OCI-LY7 (cell line): ENCODE data around the gene SCFD2. TPM values are rescaled to one million over a fixed set of nuclear protein-coding genes. Genes with fewer than 3 reads are reported as not detected.

Experiments used
- BruUV-seq: library from RNA; stranded (reverse); fragments of 400-500 nt; replicated peaks from 2 replicates; lab custom pipeline; 2021; lab: Mats Ljungman, UMichigan
- CTCF ChIA-PET: fragments of 300-600 bp; sonication (Branson Sonifier 250); formaldehyde crosslinking; loops from one replicate; lab custom pipeline; 2022; ENCODE audit warnings: antibody characterized with exemption; ENCODE audit not compliant: unreplicated experiment; lab: Charles Lee
- POLR2A ChIA-PET: fragments of 300-600 bp; sonication (Branson Sonifier 250); formaldehyde crosslinking; loops from one replicate; lab custom pipeline; 2022; ENCODE audit warnings: antibody characterized with exemption; lab: Charles Lee
- DNase-seq: peaks from one replicate; pipeline ENCODE4 v3.0.0-alpha.2; 2015; ENCODE audit warnings: low spot score
- H2AFZ ChIP-seq: fragments of 200-600 bp; sonication (generic), shearing (Covaris generic); 2 replicates; pipeline ENCODE4 v1.6.1; 2014; ENCODE audit warnings: mild to moderate bottlenecking, antibody characterized with exemption, low read length, moderate library complexity
- H3K27ac ChIP-seq: fragments of 200-600 bp; sonication (generic); 2 replicates; pipeline ENCODE4 v1.5.1; 2014; ENCODE audit warnings: mixed run types, low read depth, mild to moderate bottlenecking, moderate library complexity, low read length, inconsistent platforms; ENCODE audit not compliant: poor library complexity, severe bottlenecking
- H3K36me3 ChIP-seq: fragments of 200-600 bp; sonication (generic); 2 replicates; pipeline ENCODE4 v1.6.1; 2014; ENCODE audit warnings: mild to moderate bottlenecking, antibody characterized with exemption, low read length, moderate library complexity, mixed read lengths; ENCODE audit not compliant: insufficient read depth
- H3K4me1 ChIP-seq: fragments of 200-600 bp; sonication (generic); 2 replicates; pipeline ENCODE4 v1.5.1; 2014; ENCODE audit warnings: mild to moderate bottlenecking, low read length; ENCODE audit not compliant: insufficient read depth, poor library complexity, severe bottlenecking
- H3K4me2 ChIP-seq: fragments of 200-600 bp; sonication (generic); 2 replicates; pipeline ENCODE4 v1.6.1; 2014; ENCODE audit warnings: mild to moderate bottlenecking, low read length
- H3K4me3 ChIP-seq: fragments of 200-600 bp; sonication (generic); 2 replicates; pipeline ENCODE4 v1.5.1; 2014; ENCODE audit warnings: mild to moderate bottlenecking, low read depth, low read length; ENCODE audit not compliant: poor library complexity, severe bottlenecking
- H3K79me2 ChIP-seq: fragments of 200-600 bp; sonication (generic); 2 replicates; pipeline ENCODE4 v1.6.1; 2016; ENCODE audit warnings: low read depth, mild to moderate bottlenecking, low read length, moderate library complexity, mixed read lengths; ENCODE audit not compliant: insufficient read depth
- H3K9me2 ChIP-seq: fragments of 200-600 bp; sonication (generic); 2 replicates; pipeline ENCODE4 v1.6.1; 2016; ENCODE audit warnings: mild to moderate bottlenecking, low read length, mixed read lengths; ENCODE audit not compliant: insufficient read depth
- H3K9me3 ChIP-seq: fragments of 200-600 bp; sonication (generic); 2 replicates; pipeline ENCODE4 v1.6.1; 2014; ENCODE audit warnings: mild to moderate bottlenecking, mixed run types, low read length, mixed read lengths
- H4K20me1 ChIP-seq: fragments of 200-600 bp; sonication (generic); 2 replicates; pipeline ENCODE4 v1.6.1; 2014; ENCODE audit warnings: mild to moderate bottlenecking, antibody characterized with exemption, low read length, moderate library complexity, mixed read lengths; ENCODE audit not compliant: insufficient read depth
- EZH2phosphoT487 ChIP-seq: fragments of 200-600 bp; sonication (generic); IDR thresholded peaks from 2 replicates; pipeline ENCODE4 v1.6.1; 2018; ENCODE audit warnings: low read depth, borderline replicate concordance, mild to moderate bottlenecking, mixed run types, antibody characterized with exemption, low read length, moderate library complexity, mixed read lengths
- intact Hi-C: fragments of 100-400 bp; cut with micrococcal nuclease; formaldehyde crosslinking; loops from one replicate; pipeline ENCODE4 v1.10.0; 2022; ENCODE audit not compliant: unreplicated experiment
- total RNA-seq, 2 experiments: library from RNA; depleted of rRNA in 1 of 2; stranded (reverse); fragments of >200 nt in 1 of 2; shearing (Covaris generic) in 1 of 2; gene quantifications; 2 replicates each; pipeline ENCODE4 v1.2.3, GENCODE V29; 2014 to 2022
- TF ChIP-seq, protein P1 (sequence below): fragments of 200-600 bp; sonication (generic); conservative IDR thresholded peaks from 2 replicates; pipeline ENCODE4 v1.5.1; 2014; ENCODE audit warnings: mild to moderate bottlenecking, antibody characterized with exemption, low read length, moderate library complexity, mixed read lengths

Gene SCFD2
- total RNA-seq, 2 experiments from 2014 or later = 27.2 to 52.0 TPM

DNA sequence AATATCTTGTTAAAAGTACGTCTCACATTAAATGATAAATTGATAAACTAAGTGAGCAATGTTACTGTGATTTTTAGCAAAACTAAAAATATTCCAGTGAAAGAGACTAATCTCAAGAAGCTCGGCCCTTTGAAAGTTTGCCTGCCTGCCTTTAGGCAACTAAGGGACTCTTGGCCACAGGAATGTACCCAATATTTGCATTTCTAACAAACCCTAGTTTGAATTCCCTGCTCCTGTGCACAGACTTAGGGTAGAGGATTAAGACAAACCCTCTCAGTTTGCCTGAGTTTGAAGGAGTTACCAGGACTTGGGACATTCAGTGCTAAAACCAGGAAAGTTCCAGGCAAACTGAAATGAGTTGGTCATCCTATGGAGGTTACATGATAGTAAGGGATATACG is 157.1 kb downstream of the SCFD2 start:
- no peak overlapping the region for H2AFZ ChIP-seq
- ChIA-PET CTCF (no interaction called here), POLR2A (interaction anchor here (0.7 kb wide), 1 partner anchor 397 kb away, joined by 4 read pairs; no protein-coding TSS in a partner anchor)
- H3K4me1 ChIP-seq = no peaks in the 10 kb centered on the region
- no peaks in the 10 kb centered on the region for H3K36me3 ChIP-seq
- no peaks in the 10 kb centered on the region for H3K79me2 ChIP-seq
- no peak for TF ChIP-seq EZH2phosphoT487
- TF ChIP-seq, protein P1, sequence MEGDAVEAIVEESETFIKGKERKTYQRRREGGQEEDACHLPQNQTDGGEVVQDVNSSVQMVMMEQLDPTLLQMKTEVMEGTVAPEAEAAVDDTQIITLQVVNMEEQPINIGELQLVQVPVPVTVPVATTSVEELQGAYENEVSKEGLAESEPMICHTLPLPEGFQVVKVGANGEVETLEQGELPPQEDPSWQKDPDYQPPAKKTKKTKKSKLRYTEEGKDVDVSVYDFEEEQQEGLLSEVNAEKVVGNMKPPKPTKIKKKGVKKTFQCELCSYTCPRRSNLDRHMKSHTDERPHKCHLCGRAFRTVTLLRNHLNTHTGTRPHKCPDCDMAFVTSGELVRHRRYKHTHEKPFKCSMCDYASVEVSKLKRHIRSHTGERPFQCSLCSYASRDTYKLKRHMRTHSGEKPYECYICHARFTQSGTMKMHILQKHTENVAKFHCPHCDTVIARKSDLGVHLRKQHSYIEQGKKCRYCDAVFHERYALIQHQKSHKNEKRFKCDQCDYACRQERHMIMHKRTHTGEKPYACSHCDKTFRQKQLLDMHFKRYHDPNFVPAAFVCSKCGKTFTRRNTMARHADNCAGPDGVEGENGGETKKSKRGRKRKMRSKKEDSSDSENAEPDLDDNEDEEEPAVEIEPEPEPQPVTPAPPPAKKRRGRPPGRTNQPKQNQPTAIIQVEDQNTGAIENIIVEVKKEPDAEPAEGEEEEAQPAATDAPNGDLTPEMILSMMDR = no peak
- H3K4me2 ChIP-seq = no peak overlapping the region
- H3K9me3 ChIP-seq = no peaks in the 10 kb centered on the region
- intact Hi-C loops = no loop called here
- H4K20me1 ChIP-seq = no peaks in the 10 kb centered on the region
- DNase-seq = no peak
- BruUV-seq = no TSS peak
- no peaks in the 10 kb centered on the region for H3K9me2 ChIP-seq
- H3K27ac ChIP-seq = no peak overlapping the region
- H3K4me3 ChIP-seq = no peak overlapping the region

DNA sequence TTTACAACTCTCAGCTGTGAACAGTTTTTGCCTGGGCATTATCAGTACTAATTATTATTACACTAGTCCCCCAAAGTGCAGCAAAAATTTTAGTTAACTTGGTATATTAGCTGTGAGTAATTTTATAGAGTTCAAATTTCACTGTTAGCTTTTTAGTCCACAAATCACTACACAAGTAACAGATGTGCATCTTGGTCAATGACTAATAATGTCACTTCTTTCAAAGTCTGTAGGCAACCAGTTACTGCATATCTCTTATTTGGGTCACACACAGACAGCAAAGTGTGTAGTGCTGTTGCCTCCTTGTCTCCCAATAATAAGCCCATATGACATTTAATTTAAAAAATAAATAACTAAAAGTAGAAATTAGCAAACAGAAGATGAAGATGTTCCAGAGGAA is 159.9 kb downstream of the SCFD2 start:
- CTCF ChIA-PET = no interaction called here
- H3K4me2 ChIP-seq = no peak overlapping the region
- H3K79me2 ChIP-seq = no peaks in the 10 kb centered on the region
- no peaks in the 10 kb centered on the region for H3K4me1 ChIP-seq
- H3K27ac ChIP-seq = no peak overlapping the region
- BruUV-seq = no TSS peak
- H3K9me2 ChIP-seq = no peaks in the 10 kb centered on the region
- H2AFZ ChIP-seq = no peak overlapping the region
- H4K20me1 ChIP-seq = no peaks in the 10 kb centered on the region
- TF ChIP-seq EZH2phosphoT487 = no peak
- TF ChIP-seq, protein P1 = no peak
- POLR2A ChIA-PET = interaction anchor here (0.5 to 1.2 kb wide), 4 partner anchors 11 to 1064 kb away, joined by 3 to 4 read pairs (median 3); no protein-coding TSS in a partner anchor
- H3K36me3 ChIP-seq = no peaks in the 10 kb centered on the region
- no peaks in the 10 kb centered on the region for H3K9me3 ChIP-seq
- intact Hi-C loops = no loop called here
- no peak for DNase-seq
- H3K4me3 ChIP-seq = no peak overlapping the region

DNA sequence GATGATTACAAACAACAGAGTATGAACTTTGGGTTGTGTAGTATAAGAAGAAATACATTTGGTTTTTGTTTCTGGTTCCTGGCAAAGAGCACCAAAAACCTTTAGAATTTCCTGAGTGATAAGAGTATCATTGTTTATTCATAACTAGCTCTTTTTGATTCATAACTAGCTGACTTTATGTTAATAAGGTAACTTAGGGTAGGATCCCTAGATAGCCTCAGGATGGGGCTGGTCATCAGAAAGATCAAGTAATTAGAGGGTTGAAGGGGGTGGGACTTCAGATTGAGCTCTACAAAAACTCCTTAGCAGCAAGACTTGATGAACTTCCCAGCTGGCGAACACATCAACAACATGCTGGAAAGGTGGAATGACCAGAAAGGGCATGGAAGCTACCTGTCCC is 166.5 kb downstream of the SCFD2 start:
- TF ChIP-seq EZH2phosphoT487 = no peak
- TF ChIP-seq, protein P1 = no peak
- Histone ChIP-seq H3K4me1 (no peaks in the 10 kb centered on the region), H3K9me2 (no peaks in the 10 kb centered on the region), H3K4me2 (no peak overlapping the region), H3K27ac (no peak overlapping the region), H3K4me3 (no peak overlapping the region), H3K9me3 (no peaks in the 10 kb centered on the region), H3K36me3 (no peaks in the 10 kb centered on the region), H3K79me2 (no peaks in the 10 kb centered on the region), H4K20me1 (0 out of 2 replicates have a peak, but pooled peaks cover 6% of the 10 kb centered on the region), H2AFZ (no peak overlapping the region)
- ChIA-PET POLR2A (no interaction called here), CTCF (no interaction called here)
- intact Hi-C loops = loop anchor here (5.0 kb wide), 4 partner anchors 603 to 1033 kb away; no protein-coding TSS in a partner anchor
- BruUV-seq = no TSS peak
- no peak for DNase-seq
